DOHH2 (cell line): ENCODE data around the gene POLR3K.

ENCODE experiments used
- H3F3A ChIP-seq: fragments of 200-600 bp; sonication (generic), shearing (Covaris generic); 2 replicates; pipeline ENCODE4 v1.6.0; 2016; ENCODE audit warnings: antibody characterized with exemption, mild to moderate bottlenecking; ENCODE audit not compliant: control insufficient read depth, insufficient read depth
- H3K27ac ChIP-seq: fragments of 200-600 bp; sonication (generic); 2 replicates; pipeline ENCODE4 v1.5.1; 2014; ENCODE audit warnings: low read depth, mild to moderate bottlenecking, low read length, moderate library complexity
- H3K27me3 ChIP-seq: fragments of 200-600 bp; sonication (generic); 2 replicates; pipeline ENCODE4 v1.6.1; 2014; ENCODE audit warnings: mild to moderate bottlenecking, low read length, mixed read lengths; ENCODE audit not compliant: control insufficient read depth
- H3K36me3 ChIP-seq: fragments of 200-600 bp; sonication (generic); 2 replicates; pipeline ENCODE4 v1.6.1; 2014; ENCODE audit warnings: mild to moderate bottlenecking, low read length, moderate library complexity, mixed read lengths; ENCODE audit not compliant: control insufficient read depth
- H3K4me1 ChIP-seq: fragments of 200-600 bp; sonication (generic); 2 replicates; pipeline ENCODE4 v1.6.1; 2014; ENCODE audit warnings: mild to moderate bottlenecking, low read length, mixed read lengths; ENCODE audit not compliant: control insufficient read depth
- H3K4me2 ChIP-seq: fragments of 200-600 bp; sonication (generic); 2 replicates; pipeline ENCODE4 v1.6.0; 2014; ENCODE audit warnings: mild to moderate bottlenecking, low read length, moderate library complexity
- H3K4me3 ChIP-seq: fragments of 200-600 bp; sonication (generic); 2 replicates; pipeline ENCODE4 v1.5.1; 2014; ENCODE audit warnings: mild to moderate bottlenecking, low read length, mixed read lengths
- H3K79me2 ChIP-seq: fragments of 200-600 bp; sonication (generic); 2 replicates; pipeline ENCODE4 v1.6.1; 2014; ENCODE audit warnings: mild to moderate bottlenecking, low read length, mixed read lengths; ENCODE audit not compliant: control insufficient read depth
- H3K9me2 ChIP-seq: fragments of 200-600 bp; sonication (generic); replicated peaks from 2 replicates; pipeline ENCODE4 v1.6.1; 2014; ENCODE audit warnings: mild to moderate bottlenecking, low read length, mixed read lengths; ENCODE audit not compliant: control insufficient read depth
- H3K9me3 ChIP-seq: fragments of 200-600 bp; sonication (generic); 2 replicates; pipeline ENCODE4 v1.6.1; 2014; ENCODE audit warnings: antibody characterized with exemption, low read length, mixed read lengths; ENCODE audit not compliant: control insufficient read depth, insufficient read depth
- H4K20me1 ChIP-seq: fragments of 200-600 bp; sonication (generic); 2 replicates; pipeline ENCODE4 v1.6.0; 2014; ENCODE audit warnings: low read depth, mild to moderate bottlenecking, antibody characterized with exemption, low read length, moderate library complexity; ENCODE audit not compliant: control insufficient read depth, insufficient read depth
- EZH2phosphoT487 ChIP-seq: fragments of 200-600 bp; sonication (generic); IDR thresholded peaks from 2 replicates; pipeline ENCODE4 v1.6.1; 2017; ENCODE audit warnings: borderline replicate concordance, mild to moderate bottlenecking, antibody characterized with exemption, low read length, moderate library complexity, mixed read lengths
- TF ChIP-seq, protein P1 (sequence below): fragments of 200-600 bp; sonication (generic); IDR thresholded peaks from one replicate; pipeline ENCODE4 v1.5.1; 2014; ENCODE audit warnings: antibody characterized with exemption, mild to moderate bottlenecking, low read depth, low read length; ENCODE audit not compliant: poor library complexity, severe bottlenecking

The POLR3K gene

DNA sequence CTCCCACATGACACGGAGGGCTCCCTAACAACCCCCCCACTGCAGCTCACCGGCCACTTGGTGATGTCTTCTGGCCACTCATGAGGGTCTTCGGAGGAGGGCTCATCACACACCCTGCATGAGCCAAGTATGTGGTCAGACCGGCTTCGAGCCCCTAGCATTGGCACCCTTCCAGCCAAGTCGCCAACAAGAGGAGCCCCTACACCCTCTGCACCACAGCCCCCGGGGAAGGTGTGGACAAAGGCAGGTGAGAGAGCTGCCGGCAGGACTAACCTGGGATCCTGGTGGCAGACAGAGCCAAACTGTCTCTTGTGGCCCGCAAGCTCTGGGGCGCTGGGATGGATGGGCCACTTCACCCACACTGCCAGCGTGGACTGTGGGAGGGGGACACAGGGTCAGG is 6.8 kb upstream of the POLR3K start:
- H3K36me3 ChIP-seq, result peaks cover 41% of the 10 kb centered on the region
- H3K4me2 ChIP-seq, result no peak overlapping the region
- no peaks in the 10 kb centered on the region for H3K27me3 ChIP-seq
- H3K9me2 ChIP-seq, result no peaks in the 10 kb centered on the region
- H3K4me1 ChIP-seq, result peaks cover under 1% of the 10 kb centered on the region
- H3K4me3 ChIP-seq, result no peak overlapping the region
- H4K20me1 ChIP-seq, result no peaks in the 10 kb centered on the region
- no peaks in the 10 kb centered on the region for H3K9me3 ChIP-seq
- no peaks in the 10 kb centered on the region for H3F3A ChIP-seq
- no peak overlapping the region for H3K27ac ChIP-seq
- TF ChIP-seq EZH2phosphoT487, result no peak
- TF ChIP-seq, protein P1, sequence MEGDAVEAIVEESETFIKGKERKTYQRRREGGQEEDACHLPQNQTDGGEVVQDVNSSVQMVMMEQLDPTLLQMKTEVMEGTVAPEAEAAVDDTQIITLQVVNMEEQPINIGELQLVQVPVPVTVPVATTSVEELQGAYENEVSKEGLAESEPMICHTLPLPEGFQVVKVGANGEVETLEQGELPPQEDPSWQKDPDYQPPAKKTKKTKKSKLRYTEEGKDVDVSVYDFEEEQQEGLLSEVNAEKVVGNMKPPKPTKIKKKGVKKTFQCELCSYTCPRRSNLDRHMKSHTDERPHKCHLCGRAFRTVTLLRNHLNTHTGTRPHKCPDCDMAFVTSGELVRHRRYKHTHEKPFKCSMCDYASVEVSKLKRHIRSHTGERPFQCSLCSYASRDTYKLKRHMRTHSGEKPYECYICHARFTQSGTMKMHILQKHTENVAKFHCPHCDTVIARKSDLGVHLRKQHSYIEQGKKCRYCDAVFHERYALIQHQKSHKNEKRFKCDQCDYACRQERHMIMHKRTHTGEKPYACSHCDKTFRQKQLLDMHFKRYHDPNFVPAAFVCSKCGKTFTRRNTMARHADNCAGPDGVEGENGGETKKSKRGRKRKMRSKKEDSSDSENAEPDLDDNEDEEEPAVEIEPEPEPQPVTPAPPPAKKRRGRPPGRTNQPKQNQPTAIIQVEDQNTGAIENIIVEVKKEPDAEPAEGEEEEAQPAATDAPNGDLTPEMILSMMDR, result no peak
- peaks cover 6% of the 10 kb centered on the region for H3K79me2 ChIP-seq

GRCh38 chr16:59440-60059 is 6.1 kb upstream of the POLR3K start:
- H3K4me2 ChIP-seq, result no peak overlapping the region
- H3K9me3 ChIP-seq, result no peaks in the 10 kb centered on the region
- H3K9me2 ChIP-seq, result no peaks in the 10 kb centered on the region
- no peaks in the 10 kb centered on the region for H4K20me1 ChIP-seq
- H3K27me3 ChIP-seq, result no peaks in the 10 kb centered on the region
- H3K4me1 ChIP-seq, result peaks cover 6% of the 10 kb centered on the region
- H3K79me2 ChIP-seq, result peaks cover 12% of the 10 kb centered on the region
- H3K27ac ChIP-seq, result no peak overlapping the region
- H3F3A ChIP-seq, result no peaks in the 10 kb centered on the region
- no peak overlapping the region for H3K4me3 ChIP-seq
- TF ChIP-seq, protein P1, result no peak
- no peak for TF ChIP-seq EZH2phosphoT487
- peaks cover 43% of the 10 kb centered on the region for H3K36me3 ChIP-seq

DNA sequence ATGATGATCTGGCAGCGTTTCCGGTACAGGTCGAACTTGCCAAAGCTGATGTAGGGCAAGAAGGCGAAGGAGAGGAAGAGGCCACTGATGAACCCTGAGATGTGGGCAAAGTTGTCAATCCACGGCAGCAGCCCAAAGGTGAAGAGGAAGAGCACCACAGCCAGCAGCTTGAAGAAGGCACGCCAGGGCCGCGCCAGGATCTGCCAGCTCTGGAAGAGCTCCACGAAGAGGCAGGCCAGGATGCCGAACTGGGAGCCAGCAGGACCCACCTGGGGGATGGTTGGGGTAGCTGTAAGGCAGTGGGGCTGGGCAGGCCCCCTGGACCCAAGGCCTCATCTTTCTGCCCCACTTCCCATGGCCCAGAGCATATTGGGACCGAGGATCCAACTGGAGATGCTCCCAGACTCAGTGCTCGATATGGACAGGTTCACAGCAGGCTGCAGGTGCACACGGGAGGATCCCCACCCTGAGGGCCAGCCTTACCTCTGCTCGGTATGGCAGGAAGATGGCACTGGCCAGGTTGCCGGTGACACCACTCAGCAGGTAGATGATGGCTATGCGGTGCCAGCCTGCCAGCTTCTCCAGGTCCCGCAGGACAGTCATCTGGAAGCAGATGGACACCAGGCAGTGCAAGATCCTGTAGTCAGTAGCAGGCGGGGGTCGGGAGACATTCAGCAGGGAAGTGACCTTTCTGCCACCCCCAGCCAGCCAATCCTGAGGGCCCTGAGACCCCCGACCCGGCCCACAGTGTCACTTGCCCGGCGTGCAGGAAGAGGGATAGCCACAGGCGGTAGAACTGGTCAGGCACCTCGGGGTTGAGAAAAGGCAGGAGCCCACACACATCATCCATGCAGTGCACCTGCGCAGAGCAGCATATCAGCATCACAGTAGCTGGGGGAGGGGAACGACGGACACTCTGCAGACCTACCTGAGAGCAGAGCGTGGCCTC is 5.4 kb upstream of the POLR3K start:
- Histone ChIP-seq H3K79me2 (peaks cover 20% of the 10 kb centered on the region), H3K9me3 (no peaks in the 10 kb centered on the region), H3K4me1 (peaks cover 6% of the 10 kb centered on the region), H4K20me1 (no peaks in the 10 kb centered on the region), H3K27me3 (no peaks in the 10 kb centered on the region), H3K27ac (no peak overlapping the region), H3K4me3 (no peak overlapping the region), H3K9me2 (no peaks in the 10 kb centered on the region), H3K36me3 (peaks cover 43% of the 10 kb centered on the region), H3K4me2 (no peak overlapping the region), H3F3A (no peaks in the 10 kb centered on the region)
- TF ChIP-seq, protein P1, result no peak
- no peak for TF ChIP-seq EZH2phosphoT487
